Epithelial cell of esophagus (primary cell): ENCODE data around the gene HOXD11.

Experiments
- DNase-seq: peaks from one replicate; pipeline ENCODE4 v3.0.0; 2010; ENCODE audit warnings: low read depth
- H3K4me3 ChIP-seq: 2 replicates; pipeline ENCODE4 v1.5.1; 2011; ENCODE audit warnings: mild to moderate bottlenecking, low read length, control low read depth
- CTCF ChIP-seq: IDR thresholded peaks from 2 replicates; pipeline ENCODE4 v1.5.1; 2011; ENCODE audit warnings: low read depth, mild to moderate bottlenecking, low read length, control low read depth, inconsistent platforms; ENCODE audit not compliant: insufficient read depth; ENCODE audit errors: missing control alignments

Gene HOXD11

GRCh38 chr2:176078541-176079284, 28.4 kb upstream of the HOXD11 start:
- DNase-seq = no peak
- no peak for TF ChIP-seq CTCF
- no peak overlapping the region for H3K4me3 ChIP-seq

GRCh38 chr2:176079285-176079830, 27.7 kb upstream of the HOXD11 start:
- no peak overlapping the region for H3K4me3 ChIP-seq
- TF ChIP-seq CTCF = no peak
- no peak for DNase-seq

GRCh38 chr2:176079831-176080539, 27.1 kb upstream of the HOXD11 start:
- H3K4me3 ChIP-seq = no peak overlapping the region

GRCh38 chr2:176080540-176081375, 26.3 kb upstream of the HOXD11 start:
- DNase-seq = no peak
- no peak for TF ChIP-seq CTCF
- no peak overlapping the region for H3K4me3 ChIP-seq

More at GRCh38 chr2:176079831-176080539, 27.1 kb upstream of the HOXD11 start:
- peak; percentile 22 for TF ChIP-seq CTCF
- no peak for DNase-seq

GRCh38 chr2:176081376-176081836, 25.7 kb upstream of the HOXD11 start:
- DNase-seq = no peak
- TF ChIP-seq CTCF = no peak
- no peak overlapping the region for H3K4me3 ChIP-seq

- no peak for TF ChIP-seq CTCF
- no peak overlapping the region for H3K4me3 ChIP-seq
- DNase-seq = no peak
Observed at GRCh38 chr2:176081837-176082524, 25.1 kb upstream of the HOXD11 start.
